ENCODE data around the gene BEST1. TPM values are rescaled to one million over a fixed set of nuclear protein-coding genes. Genes with fewer than 3 reads are reported as not detected.

The BEST1 gene
- total RNA-seq, 2 experiments from 2014 or later = not detected

DNA sequence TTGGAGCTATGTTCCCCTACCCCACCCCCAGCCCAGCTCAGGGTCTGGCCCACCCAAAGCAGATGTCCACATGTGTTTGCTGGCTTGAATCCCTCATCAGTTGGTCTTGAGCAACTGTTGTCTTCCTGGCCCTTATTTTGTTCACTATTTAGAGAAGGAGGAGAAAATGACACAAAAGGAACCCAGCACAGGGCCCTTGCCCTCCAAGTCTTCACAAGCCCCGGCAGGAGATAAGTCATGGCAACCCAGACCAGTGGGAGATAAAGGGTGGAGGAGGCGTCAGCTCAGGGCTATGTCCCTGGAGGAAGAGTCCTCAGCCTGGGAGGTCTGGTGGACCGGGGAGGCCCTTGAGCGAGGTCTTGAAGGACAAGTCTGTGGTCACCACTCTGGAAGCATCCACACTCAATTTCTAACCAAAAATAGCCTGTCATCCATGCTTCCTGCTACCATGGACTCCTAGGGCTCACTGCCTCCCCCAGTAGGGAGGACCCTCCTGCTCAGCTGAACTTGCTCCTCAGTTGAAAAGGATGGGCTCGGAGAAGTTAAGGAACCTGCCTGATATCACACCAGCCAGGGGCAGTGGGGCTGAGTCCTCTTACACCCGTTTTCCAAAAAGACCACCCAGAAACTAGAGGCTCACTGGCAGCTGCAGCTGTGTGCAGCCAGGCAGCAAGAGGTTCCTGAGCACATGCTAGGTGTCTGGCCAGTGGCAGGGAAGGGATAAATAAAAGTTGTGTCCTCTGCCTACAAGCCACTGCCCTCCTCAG lies 31.0 kb upstream of the BEST1 start:
- Mint-ChIP-seq H3K4me3 (no peak overlapping the region), H3K27me3 (peaks cover 49% of the 10 kb centered on the region)
- DNase-seq = no peak

DNA sequence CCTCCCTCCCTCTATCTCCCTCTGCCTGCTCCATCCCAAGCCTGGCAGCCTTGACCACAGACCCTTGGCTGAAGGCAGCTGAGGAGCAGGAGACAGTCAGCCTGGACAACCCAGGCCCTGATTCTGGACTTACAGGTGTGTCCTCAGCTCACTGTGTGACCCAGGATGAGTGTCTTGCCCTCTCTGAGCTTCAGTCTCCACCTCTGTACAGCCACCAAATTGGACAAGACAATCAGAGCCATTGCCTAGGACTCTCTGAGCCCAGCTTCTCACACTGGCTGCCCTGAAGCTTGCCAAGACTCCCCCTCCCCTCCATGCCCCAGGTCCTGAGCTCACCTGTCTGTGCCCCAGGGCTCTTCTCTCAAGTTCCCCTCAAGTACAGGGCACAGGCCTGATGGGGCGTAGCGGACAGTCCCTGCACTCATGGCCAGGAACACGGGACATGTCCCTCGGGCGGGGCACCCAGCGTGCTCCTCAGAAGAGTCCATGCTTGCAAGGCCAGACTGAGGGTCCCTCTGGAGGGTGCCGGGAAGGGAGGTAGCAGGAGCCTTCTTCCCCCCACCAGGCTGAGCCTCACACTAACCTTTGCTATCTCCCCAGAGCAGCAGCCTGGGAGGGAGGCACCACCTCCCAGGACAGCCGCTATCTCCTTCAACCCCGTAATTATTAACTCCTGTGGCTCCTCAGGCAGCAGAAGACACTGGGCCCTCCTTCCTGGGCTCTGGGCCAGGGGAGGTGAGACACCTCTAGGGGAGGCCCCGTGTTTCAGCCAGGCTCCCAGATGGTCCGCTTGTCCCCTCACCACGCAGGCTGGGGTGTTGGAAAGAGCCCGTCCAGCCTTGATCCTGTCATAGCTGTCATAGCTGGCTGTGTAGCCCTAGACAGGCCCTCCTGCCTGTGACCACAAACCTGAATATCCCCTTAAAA lies 30.2 kb upstream of the BEST1 start:
- Mint-ChIP-seq H3K27ac (no peak overlapping the region), H3K27me3 (peaks cover 51% of the 10 kb centered on the region), H3K36me3 (no peaks in the 10 kb centered on the region), H3K9me3 (ENCODE audit: low read depth) (no peaks in the 10 kb centered on the region), H3K4me3 (no peak overlapping the region), H3K4me1 (peaks cover 5% of the 10 kb centered on the region)
- DNase-seq (no peak), ATAC-seq (no peak)
- CTCF ChIA-PET = interaction anchor here (0.9 kb wide), 1 partner anchor 23 kb away, joined by 3 read pairs; no protein-coding TSS in a partner anchor

More for the DNA sequence above, 31.0 kb upstream of the BEST1 start:
- no peak for ATAC-seq
- no peak overlapping the region for H3K27ac Mint-ChIP-seq
- H3K36me3 Mint-ChIP-seq = no peaks in the 10 kb centered on the region
- H3K4me1 Mint-ChIP-seq = peaks cover 5% of the 10 kb centered on the region
- H3K9me3 Mint-ChIP-seq (ENCODE audit: low read depth) = no peaks in the 10 kb centered on the region
- CTCF ChIA-PET = no interaction called here

DNA sequence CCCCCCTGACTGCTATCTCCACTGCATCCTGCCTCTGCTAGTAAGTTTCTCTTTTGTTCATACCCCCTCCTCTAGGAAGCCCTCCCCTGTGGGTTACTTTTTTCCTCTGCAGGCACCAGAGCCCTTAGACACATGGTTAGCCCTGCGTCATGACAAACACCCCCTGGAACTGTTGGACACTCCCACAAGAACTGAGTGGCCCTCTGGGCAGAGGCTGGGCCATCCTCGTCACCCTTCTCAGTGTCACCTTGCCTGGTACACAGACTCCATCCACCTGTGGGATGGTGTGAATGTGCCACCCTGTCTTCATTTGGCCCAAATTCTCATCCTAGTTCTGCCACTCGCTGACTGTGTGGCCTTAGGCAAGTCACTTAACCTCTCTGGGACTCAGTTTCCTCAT lies 28.7 kb upstream of the BEST1 start:
- CTCF ChIA-PET = no interaction called here
- H3K4me3 Mint-ChIP-seq = no peak overlapping the region
- ATAC-seq = no peak
- peaks cover 38% of the 10 kb centered on the region for H3K27me3 Mint-ChIP-seq
- H3K36me3 Mint-ChIP-seq = no peaks in the 10 kb centered on the region
- no peak overlapping the region for H3K27ac Mint-ChIP-seq
- no peaks in the 10 kb centered on the region for H3K9me3 Mint-ChIP-seq (ENCODE audit: low read depth)
- DNase-seq = no peak
- H3K4me1 Mint-ChIP-seq = peaks cover 5% of the 10 kb centered on the region

DNA sequence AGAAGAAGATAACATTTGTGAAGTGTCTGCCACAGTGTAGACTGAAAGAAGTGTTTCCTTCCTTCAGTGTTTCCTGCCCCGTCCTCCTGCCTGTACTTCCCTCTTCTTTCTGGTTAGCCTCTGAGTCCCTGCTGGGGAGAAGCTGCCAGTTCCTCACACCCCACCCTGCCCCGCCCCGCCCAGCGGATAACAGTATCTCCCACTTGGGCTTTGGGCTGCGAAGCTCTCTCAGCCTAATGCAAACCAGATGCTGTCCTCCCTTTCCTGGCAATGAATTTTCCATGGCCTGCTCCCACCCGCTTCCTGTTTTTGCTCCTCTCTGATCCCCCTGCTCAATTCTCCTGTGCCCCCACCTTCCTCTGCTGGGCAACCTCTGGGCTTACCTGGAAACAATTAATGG lies 27.6 kb upstream of the BEST1 start:
- Mint-ChIP-seq H3K4me3 (no peak overlapping the region), H3K27ac (no peak overlapping the region), H3K36me3 (no peaks in the 10 kb centered on the region), H3K4me1 (peaks cover 3% of the 10 kb centered on the region), H3K27me3 (peaks cover 35% of the 10 kb centered on the region), H3K9me3 (ENCODE audit: low read depth) (no peaks in the 10 kb centered on the region)
- DNase-seq (no peak), ATAC-seq (no peak)
- CTCF ChIA-PET = interaction anchor here (1.6 kb wide), 1 partner anchor 160 kb away, joined by 5 read pairs; no protein-coding TSS in a partner anchor

DNA sequence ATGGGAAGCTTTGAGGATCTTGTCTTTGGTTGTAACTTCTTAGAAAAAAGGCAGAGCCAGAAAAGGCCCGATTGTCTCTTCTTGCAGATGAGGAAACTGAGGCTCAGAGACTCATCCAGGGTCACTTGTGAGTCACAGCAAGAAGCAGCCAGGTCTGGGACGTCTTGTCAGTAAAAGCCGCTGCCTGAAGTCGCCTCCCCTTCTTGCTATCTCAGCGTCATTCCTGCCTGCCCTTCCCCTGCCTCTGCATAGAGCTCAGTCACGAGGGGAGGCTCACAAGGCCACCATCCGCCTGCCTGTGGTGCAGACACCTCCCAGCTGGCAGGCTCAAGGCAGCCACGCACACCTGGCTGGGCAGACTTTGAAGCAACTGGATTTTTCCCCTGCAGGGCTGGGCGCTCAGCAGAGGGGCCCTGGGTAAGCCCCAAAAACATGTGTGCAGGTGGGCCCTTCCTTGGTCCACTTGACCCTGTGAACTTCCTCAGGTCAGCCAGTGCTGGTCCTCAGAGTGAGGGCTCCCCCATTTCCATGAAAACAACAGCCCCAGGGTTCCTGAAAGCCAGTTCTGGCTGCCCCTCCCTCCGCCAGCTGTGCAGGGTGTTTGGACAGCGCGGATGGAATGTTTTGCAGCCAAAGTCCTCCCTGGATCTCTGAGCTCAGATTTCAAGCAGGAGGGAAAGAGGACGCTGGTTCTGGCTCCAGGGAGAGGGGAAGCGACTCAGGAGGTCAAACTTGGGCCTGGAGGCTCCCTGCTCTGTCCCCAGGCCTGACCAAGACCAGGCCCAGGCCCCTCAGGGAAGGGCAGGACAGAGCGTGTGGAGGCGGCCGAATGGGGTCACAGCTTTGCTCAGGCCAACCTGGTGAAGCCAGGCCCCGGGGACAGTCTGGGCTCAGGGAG lies 26.7 kb upstream of the BEST1 start:
- Mint-ChIP-seq H3K36me3 (no peaks in the 10 kb centered on the region), H3K9me3 (ENCODE audit: low read depth) (no peaks in the 10 kb centered on the region), H3K4me1 (no peaks in the 10 kb centered on the region), H3K27ac (no peak overlapping the region), H3K4me3 (no peak overlapping the region), H3K27me3 (peaks cover 26% of the 10 kb centered on the region)
- ATAC-seq (no peak), DNase-seq (no peak)
- CTCF ChIA-PET = interaction anchor here (1.3 to 3.1 kb wide), 4 partner anchors 16 to 159 kb away, joined by 3 to 15 read pairs (median 5); no protein-coding TSS in a partner anchor

DNA sequence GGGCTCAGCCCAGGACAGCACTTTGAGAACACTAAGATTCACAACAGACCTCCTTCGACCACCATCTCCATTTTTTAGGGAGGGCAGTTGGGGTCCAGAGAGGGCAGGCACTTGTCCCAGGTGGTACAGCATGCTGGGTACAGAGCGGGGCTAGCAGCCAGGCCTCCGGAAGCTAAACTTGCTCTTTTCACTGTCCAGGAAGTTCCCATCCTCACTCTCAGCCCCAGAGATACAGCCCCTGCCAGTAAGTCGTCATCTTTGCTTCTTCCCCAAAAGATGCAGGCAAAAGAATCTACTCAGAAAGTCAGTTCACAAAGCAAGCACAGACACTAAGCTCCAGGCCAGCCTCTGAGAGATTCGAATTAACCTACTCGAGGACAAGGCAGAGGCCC lies 26.1 kb upstream of the BEST1 start:
- Mint-ChIP-seq H3K27me3 (peaks cover 20% of the 10 kb centered on the region), H3K36me3 (no peaks in the 10 kb centered on the region), H3K27ac (no peak overlapping the region), H3K4me3 (no peak overlapping the region), H3K9me3 (ENCODE audit: low read depth) (no peaks in the 10 kb centered on the region), H3K4me1 (no peaks in the 10 kb centered on the region)
- no peak for ATAC-seq
- no peak for DNase-seq
- CTCF ChIA-PET = interaction anchor here (1.3 to 3.1 kb wide), 3 partner anchors 17 to 26 kb away, joined by 3 to 15 read pairs (median 5); no protein-coding TSS in a partner anchor

DNA sequence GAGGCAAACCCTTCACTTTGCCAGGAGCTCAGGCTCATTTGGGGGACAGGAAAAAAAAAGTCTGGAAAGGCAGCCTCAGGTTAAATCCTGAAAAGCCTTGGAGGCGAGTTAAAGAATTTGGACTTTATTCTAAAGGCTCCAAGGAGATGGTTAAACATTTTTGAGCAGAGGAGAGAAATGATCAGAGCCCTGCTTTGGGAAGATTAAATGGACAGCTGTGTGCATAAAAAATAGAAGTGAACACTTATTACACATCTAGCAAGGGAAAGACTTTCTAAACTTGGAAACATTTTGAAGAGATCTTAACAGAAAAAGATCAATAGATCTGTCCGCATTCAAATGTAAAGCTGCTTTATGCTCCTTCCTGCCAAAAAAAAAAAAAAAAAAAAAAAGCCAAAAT lies 24.4 kb upstream of the BEST1 start:
- H3K27me3 Mint-ChIP-seq = peaks cover 8% of the 10 kb centered on the region
- CTCF ChIA-PET = interaction anchor here (0.8 to 3.1 kb wide), 2 partner anchors 22 to 27 kb away, joined by 3 to 15 read pairs; no protein-coding TSS in a partner anchor
- no peaks in the 10 kb centered on the region for H3K4me1 Mint-ChIP-seq
- no peak for ATAC-seq
- H3K36me3 Mint-ChIP-seq = no peaks in the 10 kb centered on the region
- H3K27ac Mint-ChIP-seq = no peak overlapping the region
- no peaks in the 10 kb centered on the region for H3K9me3 Mint-ChIP-seq (ENCODE audit: low read depth)
- no peak for DNase-seq
- no peak overlapping the region for H3K4me3 Mint-ChIP-seq

DNA sequence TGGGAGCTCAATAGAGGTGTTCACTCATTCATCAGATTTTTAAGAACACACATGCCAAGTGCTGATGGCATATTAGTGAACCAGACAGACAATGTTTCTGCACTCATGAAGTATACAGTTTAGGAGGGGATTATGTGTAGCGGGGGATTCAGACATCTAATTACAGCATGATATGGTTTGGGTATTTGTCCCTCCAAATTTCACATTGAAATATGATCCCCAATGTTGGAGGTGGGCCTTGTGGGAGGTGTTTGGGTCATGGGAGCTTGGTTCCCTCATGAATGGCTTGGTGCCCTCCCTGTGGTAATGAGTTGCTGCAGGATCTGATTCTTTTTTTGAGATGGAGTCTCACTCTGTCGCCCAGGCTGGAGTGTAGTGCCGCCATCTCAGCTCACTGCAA lies 23.9 kb upstream of the BEST1 start:
- CTCF ChIA-PET = interaction anchor here (0.8 to 3.1 kb wide), 2 partner anchors 21 to 28 kb away, joined by 3 to 15 read pairs; no protein-coding TSS in a partner anchor
- no peak for ATAC-seq
- H3K27ac Mint-ChIP-seq = no peak overlapping the region

DNA sequence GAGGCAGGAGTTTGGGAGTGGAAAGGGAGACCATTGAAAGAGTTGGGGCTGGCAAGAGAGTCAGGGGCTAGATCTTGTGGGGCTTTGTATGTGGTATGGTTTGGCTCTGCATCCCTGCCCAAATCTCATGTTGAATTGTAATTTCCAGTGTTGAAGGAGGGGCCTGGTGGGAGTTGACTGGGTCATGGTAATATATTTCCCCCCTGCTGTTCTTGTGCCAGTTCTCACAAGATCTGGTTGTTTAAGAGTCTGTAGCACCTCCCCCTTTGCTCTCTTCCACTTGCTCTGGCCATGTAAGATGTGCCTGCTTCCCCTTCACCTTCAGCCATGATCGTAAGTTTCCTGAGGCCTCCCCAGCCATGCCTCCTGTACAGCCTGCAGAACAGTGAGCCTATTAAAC lies 22.6 kb upstream of the BEST1 start:
- ATAC-seq (no peak), DNase-seq (no peak)
- CTCF ChIA-PET = interaction anchor here (0.6 to 1.9 kb wide), 2 partner anchors 53 to 154 kb away, joined by 3 to 9 read pairs; no protein-coding TSS in a partner anchor
- Mint-ChIP-seq H3K4me1 (no peaks in the 10 kb centered on the region), H3K36me3 (no peaks in the 10 kb centered on the region), H3K27ac (no peak overlapping the region), H3K27me3 (peaks cover 9% of the 10 kb centered on the region), H3K4me3 (no peak overlapping the region), H3K9me3 (ENCODE audit: low read depth) (no peaks in the 10 kb centered on the region)

More for the DNA sequence above, 23.9 kb upstream of the BEST1 start:
- no peaks in the 10 kb centered on the region for H3K9me3 Mint-ChIP-seq (ENCODE audit: low read depth)
- peaks cover 8% of the 10 kb centered on the region for H3K27me3 Mint-ChIP-seq
- no peak for DNase-seq
- H3K4me3 Mint-ChIP-seq = no peak overlapping the region
- H3K4me1 Mint-ChIP-seq = no peaks in the 10 kb centered on the region
- H3K36me3 Mint-ChIP-seq = no peaks in the 10 kb centered on the region

DNA sequence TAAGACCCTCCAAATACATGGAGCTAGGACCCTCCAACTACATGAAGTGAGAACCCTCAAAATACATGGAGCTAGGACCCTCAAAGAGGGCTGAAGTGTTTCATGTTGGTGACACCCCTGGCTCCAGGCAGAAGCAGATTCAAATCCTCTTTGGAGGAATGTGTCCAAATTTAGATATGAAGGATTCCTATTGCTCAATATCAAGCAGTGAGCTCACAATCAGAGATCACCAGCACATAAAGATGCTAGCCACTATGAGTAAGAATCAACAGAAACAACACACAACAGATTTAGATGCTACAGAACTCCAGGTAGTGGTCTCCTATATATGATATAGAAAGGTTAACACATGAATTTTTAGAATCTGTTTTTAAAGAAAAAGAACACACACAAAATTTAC lies 21.5 kb upstream of the BEST1 start:
- Mint-ChIP-seq H3K9me3 (ENCODE audit: low read depth) (peaks cover 2% of the 10 kb centered on the region), H3K27ac (no peak overlapping the region)
- DNase-seq = no peak

DNA sequence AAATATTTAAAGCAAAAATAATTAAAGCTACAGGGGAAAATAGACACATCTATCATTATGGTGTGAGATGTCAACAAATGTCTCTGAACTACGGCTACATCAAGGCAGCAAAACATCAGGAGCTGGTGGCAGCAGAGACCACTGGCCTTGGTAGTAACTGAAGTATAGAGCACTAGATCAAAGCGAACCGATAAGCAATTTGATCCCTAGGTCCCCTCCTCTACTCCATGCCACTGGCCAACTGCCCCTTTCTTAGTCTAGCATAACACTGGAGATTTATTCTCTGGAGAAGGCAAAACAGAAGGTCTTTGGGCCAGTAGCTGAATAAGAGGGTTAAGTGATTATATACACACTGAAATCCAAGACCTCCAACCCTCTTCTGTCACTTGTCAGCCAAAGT lies 19.2 kb upstream of the BEST1 start:
- ATAC-seq (no peak), DNase-seq (no peak)
- H3K9me3 Mint-ChIP-seq (ENCODE audit: low read depth) = peaks cover 3% of the 10 kb centered on the region
- CTCF ChIA-PET = interaction anchor here (0.9 to 1.2 kb wide), 3 partner anchors 16 to 151 kb away, joined by 3 to 9 read pairs (median 4); no protein-coding TSS in a partner anchor
- no peak overlapping the region for H3K4me3 Mint-ChIP-seq
- H3K4me1 Mint-ChIP-seq = no peaks in the 10 kb centered on the region
- peaks cover under 1% of the 10 kb centered on the region for H3K36me3 Mint-ChIP-seq
- H3K27me3 Mint-ChIP-seq = peaks cover 20% of the 10 kb centered on the region
- no peak overlapping the region for H3K27ac Mint-ChIP-seq

More for the DNA sequence above, 21.5 kb upstream of the BEST1 start:
- Mint-ChIP-seq H3K4me1 (no peaks in the 10 kb centered on the region), H3K27me3 (peaks cover 16% of the 10 kb centered on the region), H3K4me3 (no peak overlapping the region), H3K36me3 (no peaks in the 10 kb centered on the region)
- CTCF ChIA-PET = interaction anchor here (1.1 to 1.9 kb wide), 4 partner anchors 19 to 153 kb away, joined by 3 to 9 read pairs (median 6); no protein-coding TSS in a partner anchor
- no peak for ATAC-seq

DNA sequence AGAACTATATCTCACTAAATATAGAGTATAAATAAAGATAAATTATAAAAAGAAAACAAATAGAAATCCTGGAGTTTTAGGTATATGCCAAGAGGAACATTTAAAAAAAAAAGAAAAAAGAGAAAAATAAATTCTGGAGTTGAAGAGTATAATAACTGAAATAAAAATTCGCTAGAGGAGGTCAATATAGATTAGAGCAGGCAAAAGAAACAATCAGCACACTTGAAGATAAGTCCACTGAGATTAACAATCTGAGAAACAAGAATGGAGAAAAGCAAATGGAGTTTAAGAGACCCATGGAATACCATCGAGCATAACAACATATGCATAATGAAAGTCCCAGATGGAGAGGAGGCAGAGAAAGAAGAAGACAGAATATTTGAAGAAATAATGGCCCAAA lies 14.3 kb upstream of the BEST1 start:
- CTCF ChIA-PET = interaction anchor here (3.2 kb wide), 1 partner anchor 146 kb away, joined by 11 read pairs; no protein-coding TSS in a partner anchor
- no peak for DNase-seq
- peaks cover 5% of the 10 kb centered on the region for H3K9me3 Mint-ChIP-seq (ENCODE audit: low read depth)
- H3K4me3 Mint-ChIP-seq = no peak overlapping the region
- H3K27me3 Mint-ChIP-seq = peaks cover 41% of the 10 kb centered on the region
- H3K36me3 Mint-ChIP-seq = peaks cover 2% of the 10 kb centered on the region
- no peak for ATAC-seq
- no peaks in the 10 kb centered on the region for H3K4me1 Mint-ChIP-seq
- no peak overlapping the region for H3K27ac Mint-ChIP-seq

Measured in activated CD8-positive, alpha-beta memory T cell treated with anti-CD3 and anti-CD28 coated beads, Interleukin-2, amount 10 ng/mL, durations not matched to agents 7 days and 5 days (primary cell).